ENCODE measurements around the gene RAB31. TPM values are rescaled to one million over a fixed set of nuclear protein-coding genes. Genes with fewer than 3 reads are reported as not detected.
A peak's percentile ranks its signal among the peaks of the same experiment; 100 is the strongest.

The RAB31 gene
- total RNA-seq, 3 donors from 2014 or later, result 12.8 to 58.5 (median 27.4) TPM

DNA sequence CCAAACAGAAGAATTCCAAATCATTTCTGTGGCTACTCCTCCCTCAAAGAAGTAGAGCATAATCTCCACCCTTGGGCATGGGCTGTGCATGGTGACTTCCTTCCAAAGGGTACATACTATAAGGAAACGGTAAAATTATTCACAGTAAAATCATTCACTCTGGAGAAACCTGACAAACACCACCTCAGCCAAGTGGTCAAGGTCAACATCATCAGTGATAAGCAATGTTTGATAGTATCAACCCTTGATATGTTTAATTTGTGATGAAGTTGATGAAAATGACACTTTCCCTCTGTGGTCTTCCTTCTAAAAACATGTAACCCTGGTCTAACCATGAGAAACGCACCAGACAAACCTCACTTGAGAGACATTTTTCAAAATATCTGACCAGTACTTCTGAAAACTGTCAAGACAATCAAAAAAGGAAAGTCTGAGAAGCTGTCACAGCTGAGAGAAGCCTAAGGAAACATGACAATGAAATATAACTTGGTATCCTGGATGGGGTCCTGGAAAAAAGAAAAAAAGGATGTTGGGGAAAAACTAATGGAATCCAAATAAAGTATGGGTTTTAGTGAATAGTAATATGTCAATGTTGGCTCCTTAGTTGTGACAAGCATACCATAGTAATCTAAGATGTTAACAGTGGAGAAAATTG lies 168.2 kb downstream of the RAB31 start:
- intact Hi-C loops (cut with DNase I, micrococcal nuclease), result no loop called here
- Histone ChIP-seq H3K9me3 (no peaks in the 10 kb centered on the region), H3K36me3 (ENCODE audit: low read depth) (no peaks in the 10 kb centered on the region), H3K4me3 (no peak overlapping the region), H3K4me1 (ENCODE audit: low read depth) (no peaks in the 10 kb centered on the region)
- TF ChIP-seq, protein P1, sequence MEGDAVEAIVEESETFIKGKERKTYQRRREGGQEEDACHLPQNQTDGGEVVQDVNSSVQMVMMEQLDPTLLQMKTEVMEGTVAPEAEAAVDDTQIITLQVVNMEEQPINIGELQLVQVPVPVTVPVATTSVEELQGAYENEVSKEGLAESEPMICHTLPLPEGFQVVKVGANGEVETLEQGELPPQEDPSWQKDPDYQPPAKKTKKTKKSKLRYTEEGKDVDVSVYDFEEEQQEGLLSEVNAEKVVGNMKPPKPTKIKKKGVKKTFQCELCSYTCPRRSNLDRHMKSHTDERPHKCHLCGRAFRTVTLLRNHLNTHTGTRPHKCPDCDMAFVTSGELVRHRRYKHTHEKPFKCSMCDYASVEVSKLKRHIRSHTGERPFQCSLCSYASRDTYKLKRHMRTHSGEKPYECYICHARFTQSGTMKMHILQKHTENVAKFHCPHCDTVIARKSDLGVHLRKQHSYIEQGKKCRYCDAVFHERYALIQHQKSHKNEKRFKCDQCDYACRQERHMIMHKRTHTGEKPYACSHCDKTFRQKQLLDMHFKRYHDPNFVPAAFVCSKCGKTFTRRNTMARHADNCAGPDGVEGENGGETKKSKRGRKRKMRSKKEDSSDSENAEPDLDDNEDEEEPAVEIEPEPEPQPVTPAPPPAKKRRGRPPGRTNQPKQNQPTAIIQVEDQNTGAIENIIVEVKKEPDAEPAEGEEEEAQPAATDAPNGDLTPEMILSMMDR (IDR thresholded peaks at IDR 0.05), result no peak
- ATAC-seq (peak; percentile 61), DNase-seq (no peak)

DNA sequence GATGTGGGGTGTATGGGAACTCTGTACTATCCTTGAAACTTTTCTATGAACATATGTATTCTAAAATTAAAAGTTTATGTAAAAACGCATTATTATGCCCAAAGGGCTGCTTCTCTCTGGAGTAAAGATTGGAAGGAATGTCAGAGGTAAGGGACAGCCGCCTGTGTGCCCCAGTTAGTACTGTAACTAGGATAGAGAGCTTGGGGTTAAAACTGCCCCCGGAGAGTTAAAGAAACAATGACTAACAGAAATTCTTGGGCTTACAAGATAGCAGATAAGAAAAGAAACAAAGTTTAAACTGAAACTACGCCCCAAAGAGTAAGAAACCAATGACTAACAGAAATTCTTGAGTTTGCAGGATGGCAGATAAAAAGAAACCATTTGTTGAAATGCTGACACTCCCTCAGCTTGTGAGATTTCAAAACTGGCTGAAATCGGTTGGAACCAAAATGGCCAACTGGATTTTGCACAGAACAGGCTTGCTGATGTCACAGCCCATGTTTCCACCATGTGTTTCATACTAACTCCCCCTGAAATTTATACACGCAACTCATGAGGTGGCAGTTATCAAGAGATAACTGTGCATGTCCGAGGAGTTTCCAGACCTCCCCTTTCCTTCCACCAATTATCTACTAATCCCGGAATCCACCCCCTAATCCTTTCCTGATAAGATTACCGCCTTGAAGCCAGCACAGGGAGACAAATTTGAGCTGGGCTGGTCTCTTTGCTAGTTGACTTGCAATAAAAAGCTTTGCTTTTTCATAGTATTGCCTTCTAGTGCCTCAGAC lies 169.0 kb downstream of the RAB31 start:
- ATAC-seq, result peak; percentile 47
- intact Hi-C loops (cut with DNase I, micrococcal nuclease), result no loop called here
- no peaks in the 10 kb centered on the region for H3K36me3 ChIP-seq (ENCODE audit: low read depth)
- TF ChIP-seq, protein P1 (IDR thresholded peaks at IDR 0.05), result no peak
- H3K4me3 ChIP-seq, result no peak overlapping the region
- no peak for DNase-seq
- H3K9me3 ChIP-seq, result no peaks in the 10 kb centered on the region
- H3K4me1 ChIP-seq (ENCODE audit: low read depth), result no peaks in the 10 kb centered on the region

DNA sequence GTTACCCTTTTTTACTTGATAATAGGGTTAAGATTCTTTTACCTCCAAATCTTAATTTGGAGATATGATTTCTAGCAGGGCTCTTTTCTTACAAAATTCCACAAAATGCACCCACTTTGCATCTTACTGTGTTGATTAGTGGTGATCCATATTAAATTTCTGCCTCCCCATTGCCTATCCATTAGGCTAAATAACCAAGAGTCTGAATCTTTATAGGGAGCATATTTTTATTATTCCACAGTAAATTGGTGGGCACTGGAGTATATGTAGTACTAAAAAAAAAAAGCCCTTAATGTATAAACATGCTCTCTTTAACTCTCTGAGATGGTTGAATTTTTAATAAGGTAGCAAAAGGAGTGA lies 169.5 kb downstream of the RAB31 start:
- no peak overlapping the region for H3K4me3 ChIP-seq
- TF ChIP-seq, protein P1 (IDR thresholded peaks at IDR 0.05), result no peak
- no peaks in the 10 kb centered on the region for H3K9me3 ChIP-seq
- intact Hi-C loops (cut with DNase I, micrococcal nuclease), result no loop called here
- no peaks in the 10 kb centered on the region for H3K4me1 ChIP-seq (ENCODE audit: low read depth)
- DNase-seq (no peak), ATAC-seq (no peak)
- H3K36me3 ChIP-seq (ENCODE audit: low read depth), result no peaks in the 10 kb centered on the region

GRCh38 chr18:9878095-9878494 lies 170.0 kb downstream of the RAB31 start:
- no peak for DNase-seq
- no peak for ATAC-seq
- no peaks in the 10 kb centered on the region for H3K36me3 ChIP-seq (ENCODE audit: low read depth)
- TF ChIP-seq, protein P1 (IDR thresholded peaks at IDR 0.05), result no peak
- no peak overlapping the region for H3K4me3 ChIP-seq
- no peaks in the 10 kb centered on the region for H3K9me3 ChIP-seq
- intact Hi-C loops (cut with DNase I, micrococcal nuclease), result no loop called here
- H3K4me1 ChIP-seq (ENCODE audit: low read depth), result no peaks in the 10 kb centered on the region

DNA sequence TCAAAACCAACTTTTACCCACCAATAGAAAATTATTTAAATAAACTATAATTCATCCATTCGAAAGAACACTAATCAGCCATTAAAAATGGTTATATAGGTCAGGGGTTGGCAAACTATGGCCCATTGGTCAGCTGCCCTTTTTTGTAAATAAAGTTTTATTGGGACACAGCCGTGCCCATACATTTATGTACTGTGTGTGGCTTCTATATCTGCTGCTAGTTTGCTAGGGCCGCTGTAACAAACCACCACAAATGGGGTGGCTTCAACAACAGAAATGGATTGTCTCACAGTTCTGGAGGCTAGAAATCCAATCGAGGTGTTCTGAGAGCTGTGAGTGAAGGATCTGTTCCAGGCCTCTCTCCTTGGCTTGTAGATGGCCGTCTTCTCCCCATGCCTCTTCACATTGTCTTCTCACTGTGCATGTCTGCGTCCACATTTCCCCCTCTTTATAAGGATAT lies 170.7 kb downstream of the RAB31 start:
- DNase-seq (no peak), ATAC-seq (no peak)
- TF ChIP-seq, protein P1 (IDR thresholded peaks at IDR 0.05), result no peak
- no peaks in the 10 kb centered on the region for H3K4me1 ChIP-seq (ENCODE audit: low read depth)
- H3K36me3 ChIP-seq (ENCODE audit: low read depth), result no peaks in the 10 kb centered on the region
- no peaks in the 10 kb centered on the region for H3K9me3 ChIP-seq
- H3K4me3 ChIP-seq, result no peak overlapping the region
- intact Hi-C loops (cut with DNase I, micrococcal nuclease), result no loop called here

Measured in mucosa of descending colon (tissue), 3 donors.